KMS-11 (cell line): ENCODE data around the gene STRIP1.

Experiments
- H2AFZ ChIP-seq: fragments of 200-600 bp; sonication (generic); 2 replicates; pipeline ENCODE4 v1.6.1; 2016; ENCODE audit warnings: antibody characterized with exemption, mixed run types, low read depth
- H3K27ac ChIP-seq: fragments of 200-600 bp; sonication (generic); 2 replicates; pipeline ENCODE4 v1.6.1; 2016; ENCODE audit warnings: mild to moderate bottlenecking, mixed run types
- H3K27me3 ChIP-seq: fragments of 200-600 bp; sonication (generic); 2 replicates; pipeline ENCODE4 v1.6.1; 2017; ENCODE audit warnings: mild to moderate bottlenecking, low read depth, mixed run types, moderate library complexity; ENCODE audit not compliant: insufficient read depth
- H3K36me3 ChIP-seq: fragments of 200-600 bp; sonication (generic); 2 replicates; pipeline ENCODE4 v1.6.1; 2017; ENCODE audit warnings: mild to moderate bottlenecking, mixed run types; ENCODE audit not compliant: insufficient read depth
- H3K4me1 ChIP-seq: fragments of 200-600 bp; sonication (generic); 2 replicates; pipeline ENCODE4 v1.6.1; 2016; ENCODE audit warnings: mild to moderate bottlenecking, low read depth, mixed run types; ENCODE audit not compliant: poor library complexity, severe bottlenecking
- H3K4me2 ChIP-seq: fragments of 200-600 bp; sonication (generic); 2 replicates; pipeline ENCODE4 v1.7.0; 2016; ENCODE audit warnings: mild to moderate bottlenecking, mixed run types
- H3K4me3 ChIP-seq: fragments of 200-600 bp; sonication (generic); IDR thresholded peaks from 2 replicates; pipeline ENCODE4 v1.6.1; 2017; ENCODE audit warnings: low read depth, low read length, mixed read lengths; ENCODE audit not compliant: insufficient read depth
- H3K79me2 ChIP-seq: fragments of 200-600 bp; sonication (generic); 2 replicates; pipeline ENCODE4 v1.6.1; 2016; ENCODE audit warnings: low read depth, mixed run types; ENCODE audit not compliant: insufficient read depth
- H3K9ac ChIP-seq: fragments of 200-600 bp; sonication (generic); 2 replicates; pipeline ENCODE4 v1.6.1; 2016; ENCODE audit warnings: mild to moderate bottlenecking, mixed run types
- H4K20me1 ChIP-seq: fragments of 200-600 bp; sonication (generic); 2 replicates; pipeline ENCODE4 v1.6.1; 2016; ENCODE audit warnings: mild to moderate bottlenecking, mixed run types; ENCODE audit not compliant: insufficient read depth
- TF ChIP-seq, protein P1 (sequence below): fragments of 200-600 bp; sonication (generic); conservative IDR thresholded peaks from 2 replicates; pipeline ENCODE4 v1.6.1; 2017; ENCODE audit warnings: low read depth, mild to moderate bottlenecking, antibody characterized with exemption, low read length, moderate library complexity, mixed read lengths

Gene STRIP1

GRCh38 chr1:110034451-110035235 is at the start of gene STRIP1:
Gene STRIP1 (plus strand): TSS chr1:110034624. CDS start chr1:110034638, 14 bp downstream.
- Histone ChIP-seq H3K4me1 (peaks cover 42% of the 10 kb centered on the region), H2AFZ (peak within 1 kb of the TSS; percentile 88), H3K4me2 (peak within 1 kb of the TSS; percentile 96), H3K9ac (peak within 1 kb of the TSS; percentile 88), H3K36me3 (peaks cover 16% of the 10 kb centered on the region; the same call in 1 of the 2 replicates), H3K27ac (peak within 1 kb of the TSS; percentile 36), H3K27me3 (no peaks in the 10 kb centered on the region), H3K79me2 (peaks cover 23% of the 10 kb centered on the region), H4K20me1 (no peaks in the 10 kb centered on the region), H3K4me3 (peak within 1 kb of the TSS; percentile 99)
- TF ChIP-seq, protein P1, sequence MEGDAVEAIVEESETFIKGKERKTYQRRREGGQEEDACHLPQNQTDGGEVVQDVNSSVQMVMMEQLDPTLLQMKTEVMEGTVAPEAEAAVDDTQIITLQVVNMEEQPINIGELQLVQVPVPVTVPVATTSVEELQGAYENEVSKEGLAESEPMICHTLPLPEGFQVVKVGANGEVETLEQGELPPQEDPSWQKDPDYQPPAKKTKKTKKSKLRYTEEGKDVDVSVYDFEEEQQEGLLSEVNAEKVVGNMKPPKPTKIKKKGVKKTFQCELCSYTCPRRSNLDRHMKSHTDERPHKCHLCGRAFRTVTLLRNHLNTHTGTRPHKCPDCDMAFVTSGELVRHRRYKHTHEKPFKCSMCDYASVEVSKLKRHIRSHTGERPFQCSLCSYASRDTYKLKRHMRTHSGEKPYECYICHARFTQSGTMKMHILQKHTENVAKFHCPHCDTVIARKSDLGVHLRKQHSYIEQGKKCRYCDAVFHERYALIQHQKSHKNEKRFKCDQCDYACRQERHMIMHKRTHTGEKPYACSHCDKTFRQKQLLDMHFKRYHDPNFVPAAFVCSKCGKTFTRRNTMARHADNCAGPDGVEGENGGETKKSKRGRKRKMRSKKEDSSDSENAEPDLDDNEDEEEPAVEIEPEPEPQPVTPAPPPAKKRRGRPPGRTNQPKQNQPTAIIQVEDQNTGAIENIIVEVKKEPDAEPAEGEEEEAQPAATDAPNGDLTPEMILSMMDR: no peak

- peak overlapping the region; percentile 100 for H3K4me2 ChIP-seq
- TF ChIP-seq, protein P1: no peak
- H2AFZ ChIP-seq: peak overlapping the region; percentile 81
- no peak overlapping the region; the same call in 1 of the 2 replicates for H3K27ac ChIP-seq
- H3K4me1 ChIP-seq: peaks cover 58% of the 10 kb centered on the region
- no peaks in the 10 kb centered on the region for H3K27me3 ChIP-seq
- peak overlapping the region; percentile 96 for H3K4me3 ChIP-seq
- H3K36me3 ChIP-seq: no peaks in the 10 kb centered on the region
- H4K20me1 ChIP-seq: no peaks in the 10 kb centered on the region
- peak overlapping the region; percentile 80 for H3K9ac ChIP-seq
- H3K79me2 ChIP-seq: peaks cover 41% of the 10 kb centered on the region; the same call in 1 of the 2 replicates
Observed at GRCh38 chr1:109985247-109986053, 49.0 kb upstream of the STRIP1 start.

DNA sequence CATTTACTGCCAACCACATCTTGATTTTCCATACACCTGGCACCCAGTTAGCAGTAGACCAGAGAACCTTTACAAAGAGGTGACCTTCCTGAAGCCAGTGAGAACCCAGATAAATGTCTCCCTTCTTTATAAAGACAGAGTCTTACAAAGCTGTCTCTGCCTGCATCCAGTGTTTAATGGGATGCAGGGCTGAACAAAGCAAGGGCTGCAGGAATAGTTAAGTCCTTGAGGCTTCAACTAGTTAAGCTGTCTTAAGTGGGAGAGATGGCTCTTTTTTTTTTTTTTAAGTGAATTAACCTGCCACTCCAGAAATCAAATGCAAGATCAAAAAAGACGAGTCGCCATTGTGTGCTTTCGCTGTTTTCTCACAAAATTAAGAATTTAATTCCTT is 48.4 kb upstream of the STRIP1 start:
- TF ChIP-seq, protein P1: no peak
- no peak overlapping the region for H3K27ac ChIP-seq
- no peak overlapping the region for H3K9ac ChIP-seq
- peaks cover 41% of the 10 kb centered on the region; the same call in 1 of the 2 replicates for H3K79me2 ChIP-seq
- no peaks in the 10 kb centered on the region for H3K27me3 ChIP-seq
- H3K4me1 ChIP-seq: peaks cover 57% of the 10 kb centered on the region
- H4K20me1 ChIP-seq: no peaks in the 10 kb centered on the region
- no peak overlapping the region for H2AFZ ChIP-seq
- H3K4me2 ChIP-seq: peak overlapping the region; percentile 100
- H3K4me3 ChIP-seq: no peak overlapping the region
- H3K36me3 ChIP-seq: no peaks in the 10 kb centered on the region

GRCh38 chr1:109988349-109988914 is 46.0 kb upstream of the STRIP1 start:
- Histone ChIP-seq H3K4me2 (no peak overlapping the region), H3K4me1 (peaks cover 54% of the 10 kb centered on the region), H3K4me3 (no peak overlapping the region), H2AFZ (no peak overlapping the region), H3K36me3 (no peaks in the 10 kb centered on the region), H3K9ac (no peak overlapping the region), H3K27ac (no peak overlapping the region), H3K79me2 (peaks cover 41% of the 10 kb centered on the region; the same call in 1 of the 2 replicates), H4K20me1 (no peaks in the 10 kb centered on the region), H3K27me3 (no peaks in the 10 kb centered on the region)
- TF ChIP-seq, protein P1: no peak
